ENCODE measurements around the gene ANXA9.

Gene ANXA9

GRCh38 chr1:151005729-151006319 is 23.7 kb downstream of the ANXA9 start:
- no peak for DNase-seq

- peak; percentile 90 for DNase-seq
These were observed 24.4 kb downstream of the ANXA9 start, which contains the start of gene MINDY1 for GRCh38 chr1:151006327-151007052. Gene MINDY1 (minus strand): TSS chr1:151006902. CDS start chr1:151002617, 4,285 bp downstream.

GRCh38 chr1:151007853-151008243 is 25.8 kb downstream of the ANXA9 start:
- no peak for DNase-seq

- DNase-seq, result peak; percentile 96
These were observed 26.4 kb downstream of the ANXA9 start, which contains the start of gene PRUNE1 for GRCh38 chr1:151008244-151009205. Gene PRUNE1 (plus strand): TSS chr1:151008449. CDS start chr1:151008633, 184 bp downstream.

GRCh38 chr1:151009206-151009587 is 27.1 kb downstream of the ANXA9 start:
- no peak for DNase-seq

GRCh38 chr1:151009674-151010345 is 27.7 kb downstream of the ANXA9 start:
- no peak for DNase-seq

GRCh38 chr1:151010346-151010726 is 28.2 kb downstream of the ANXA9 start:
- no peak for DNase-seq

- DNase-seq, result no peak
These were observed 29.2 kb downstream of the ANXA9 start for GRCh38 chr1:151011154-151011850.

GRCh38 chr1:151012684-151013471 is 30.8 kb downstream of the ANXA9 start:
- DNase-seq, result no peak

- no peak for DNase-seq
These were observed 31.4 kb downstream of the ANXA9 start for GRCh38 chr1:151013518-151013917.

GRCh38 chr1:151024540-151025146 is 42.6 kb downstream of the ANXA9 start:
- DNase-seq, result peak; percentile 78

GRCh38 chr1:151026460-151026859 is 44.4 kb downstream of the ANXA9 start:
- DNase-seq, result no peak

GRCh38 chr1:151032164-151032563 is 50.1 kb downstream of the ANXA9 start:
- no peak for DNase-seq

- no peak for DNase-seq
These were observed 53.1 kb downstream of the ANXA9 start for GRCh38 chr1:151035167-151035566.

GRCh38 chr1:151036356-151036755 is 54.3 kb downstream of the ANXA9 start, which contains the start of gene BNIPL:
Gene BNIPL (plus strand): TSS chr1:151036586. CDS start chr1:151036726, 140 bp downstream.
- no peak for DNase-seq

- no peak for DNase-seq
These were observed 54.9 kb downstream of the ANXA9 start for GRCh38 chr1:151037032-151037431.

GRCh38 chr1:151039521-151039920 is 57.4 kb downstream of the ANXA9 start:
- no peak for DNase-seq

- DNase-seq, result no peak
These were observed 61.1 kb downstream of the ANXA9 start for GRCh38 chr1:151043163-151043562.

All from NCI-H1694 treated with DMSO at 0.1 percent for 48 hours (cell line).